AG04450 (cell line): ENCODE data around the gene TTC1. TPM values are rescaled to one million over a fixed set of nuclear protein-coding genes. Genes with fewer than 3 reads are reported as not detected.
A peak's percentile ranks its signal among the peaks of the same experiment; 100 is the strongest.

ENCODE experiments used
- CTCF ChIA-PET: fragments of 300-600, 350-600 bp; formaldehyde crosslinking; extraction: SDS; loops from one replicate; lab custom pipeline; 2022; ENCODE audit warnings: antibody characterized with exemption, inconsistent platforms; lab: Charles Lee
- POLR2A ChIA-PET: fragments of 350-600 bp; formaldehyde crosslinking; extraction: SDS; loops from one replicate; lab custom pipeline; 2021; ENCODE audit warnings: antibody characterized with exemption, inconsistent platforms; lab: Yijun Ruan, JAX
- DNase-seq: peaks from one replicate; pipeline ENCODE4 v3.0.0-alpha.2; 2011; ENCODE audit warnings: low read depth, low spot score
- H3K27ac ChIP-seq: one replicate; pipeline ENCODE4 v1.5.1; 2012; ENCODE audit warnings: low read depth, low read length, control low read depth
- H3K27me3 ChIP-seq: one replicate; pipeline ENCODE4 v1.6.0; 2012; ENCODE audit warnings: low read length; ENCODE audit not compliant: control insufficient read depth, insufficient read depth
- H3K4me3 ChIP-seq: 2 replicates; pipeline ENCODE4 v1.5.1; 2011; ENCODE audit warnings: mild to moderate bottlenecking, low read depth, low read length, control low read depth
- H3K9me3 ChIP-seq: 2 replicates; pipeline ENCODE4 v1.5.1; 2012; ENCODE audit warnings: low read length; ENCODE audit not compliant: control insufficient read depth, insufficient read depth
- CTCF ChIP-seq: IDR thresholded peaks from 2 replicates; pipeline ENCODE4 v1.5.1; 2011; ENCODE audit warnings: low read depth, low read length, control low read depth, inconsistent platforms
- polyA plus RNA-seq: library from polyadenylated mRNA; depleted of rRNA; stranded (reverse); fragments of >200 nt; gene quantifications from 2 replicates; pipeline ENCODE4 v1.2.3, GENCODE V29; 2011

Gene TTC1
- polyA plus RNA-seq, 1 experiment: 53.7 TPM

DNA sequence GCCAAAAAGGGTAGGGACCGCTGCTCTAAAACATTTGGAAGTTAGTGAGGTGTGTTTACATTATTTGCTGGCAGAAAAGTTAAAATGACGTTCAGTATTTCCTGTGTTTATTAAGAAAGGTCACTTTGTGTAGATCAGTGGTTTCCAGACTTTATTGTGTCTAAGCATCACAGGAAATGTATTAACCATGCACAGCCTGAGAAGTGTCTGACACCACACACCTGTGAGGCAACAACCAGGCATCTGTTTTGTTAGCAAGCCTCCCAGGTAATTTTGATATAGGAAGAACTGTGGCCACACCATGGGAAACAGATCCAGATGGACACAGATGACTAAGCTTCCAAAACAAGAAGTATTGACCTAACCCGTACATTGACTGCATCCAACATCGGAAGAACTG is 12.0 kb downstream of the TTC1 start:
- H3K27me3 ChIP-seq: no peaks in the 10 kb centered on the region
- peak overlapping the region; percentile 33 for H3K27ac ChIP-seq
- no peak overlapping the region for H3K4me3 ChIP-seq
- no peaks in the 10 kb centered on the region for H3K9me3 ChIP-seq
- CTCF ChIA-PET: interaction anchor here (0.6 to 7.9 kb wide), 71 partner anchors 8 to 885 kb away, joined by 3 to 190 read pairs (median 7); partner anchors contain the start of genes C1QTNF2, CCNJL, FAM200C and PTTG1
- no peak for DNase-seq
- no peak for TF ChIP-seq CTCF
- POLR2A ChIA-PET: interaction anchor here (1.4 kb wide), 1 partner anchor 12 kb away, joined by 4 read pairs; the partner anchor contains the start of gene TTC1

DNA sequence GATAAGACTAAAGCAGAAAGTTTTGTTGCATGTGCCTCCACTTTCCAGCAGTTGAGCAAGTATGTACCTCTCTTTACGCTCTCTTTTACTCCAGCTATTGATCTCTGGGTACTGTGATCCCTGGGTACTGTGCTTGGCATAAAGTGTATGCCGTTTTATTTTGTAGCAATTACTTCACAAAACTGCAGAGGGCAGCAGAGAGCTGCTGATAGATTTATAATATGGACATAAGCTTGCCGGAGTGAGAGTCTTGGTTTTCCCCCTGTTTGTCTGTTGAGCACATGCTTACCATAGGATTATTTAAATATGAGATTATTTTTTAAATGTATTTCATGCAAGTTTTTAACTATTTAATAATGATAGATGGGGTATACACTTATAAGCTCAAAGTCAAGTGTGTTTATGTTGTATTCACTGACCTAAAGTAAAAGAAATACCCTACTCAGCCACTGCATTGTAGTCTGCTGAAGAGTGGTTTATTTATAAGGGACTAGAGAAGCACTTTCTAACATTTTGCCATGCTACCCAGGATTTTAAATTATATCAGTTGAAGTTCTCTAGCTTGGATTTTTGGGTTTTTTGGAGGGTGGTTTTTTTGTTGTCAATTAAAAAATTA is 13.0 kb downstream of the TTC1 start:
- Histone ChIP-seq H3K4me3 (no peak overlapping the region), H3K27ac (no peak overlapping the region), H3K27me3 (no peaks in the 10 kb centered on the region), H3K9me3 (no peaks in the 10 kb centered on the region)
- DNase-seq: peak; percentile 55
- TF ChIP-seq CTCF: peak; percentile 76
- ChIA-PET CTCF (interaction anchor here (0.6 to 7.9 kb wide), 108 partner anchors 9 to 886 kb away, joined by 3 to 190 read pairs (median 5); partner anchors contain the start of genes C1QTNF2, CCNJL, FAM200C and PTTG1), POLR2A (interaction anchor here (1.4 kb wide), 1 partner anchor 13 kb away, joined by 4 read pairs; the partner anchor contains the start of gene TTC1)

GRCh38 chr5:160023007-160023907 is 14.3 kb downstream of the TTC1 start:
- Histone ChIP-seq H3K27me3 (no peaks in the 10 kb centered on the region), H3K9me3 (no peaks in the 10 kb centered on the region), H3K4me3 (no peak overlapping the region), H3K27ac (no peak overlapping the region)
- CTCF ChIA-PET: interaction anchor here (0.9 to 7.9 kb wide), 12 partner anchors 12 to 416 kb away, joined by 3 to 190 read pairs (median 8); no protein-coding TSS in a partner anchor
- POLR2A ChIA-PET: interaction anchor here (0.7 to 0.9 kb wide), 3 partner anchors 95 to 142 kb away, joined by 3 to 11 read pairs (median 5); partner anchors contain the start of gene PWWP2A
- no peak for TF ChIP-seq CTCF
- no peak for DNase-seq

DNA sequence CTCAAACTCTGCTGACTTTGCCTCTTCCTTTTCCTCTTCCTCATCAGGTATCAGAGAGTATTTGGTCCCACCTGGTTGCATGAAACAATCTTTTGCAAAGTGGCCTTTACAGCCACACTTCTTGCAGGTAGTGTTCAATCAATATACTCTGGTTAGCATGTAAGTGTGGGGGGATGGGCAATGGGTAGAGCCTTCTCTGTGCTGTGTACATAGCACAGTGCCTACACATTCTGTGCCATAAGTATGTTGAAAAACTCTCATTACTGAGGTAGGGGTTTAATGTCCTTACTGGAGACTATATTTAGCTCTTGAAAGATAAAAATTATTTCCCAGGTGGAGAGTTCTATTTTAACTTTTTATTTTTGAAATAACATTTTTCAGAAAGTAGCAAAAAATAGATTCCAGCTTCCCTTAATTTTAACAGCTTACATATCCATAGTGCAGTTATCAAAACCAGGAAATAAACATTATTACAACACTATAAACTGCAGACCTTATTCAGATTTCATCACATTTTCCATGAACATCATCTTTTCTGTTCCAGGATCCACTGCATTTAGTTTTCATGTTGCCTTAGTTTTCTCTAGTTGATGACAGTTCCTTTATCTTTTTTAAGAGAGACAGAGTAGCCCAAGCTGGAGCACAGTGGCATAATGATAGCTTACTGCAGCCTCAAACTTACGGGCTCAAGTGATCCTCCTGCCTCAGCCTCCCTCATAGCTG is 15.1 kb downstream of the TTC1 start:
- no peak for TF ChIP-seq CTCF
- no peak overlapping the region for H3K27ac ChIP-seq
- no peak overlapping the region for H3K4me3 ChIP-seq
- ChIA-PET CTCF (interaction anchor here (0.6 to 7.9 kb wide), 7 partner anchors 12 to 745 kb away, joined by 3 to 190 read pairs (median 3); no protein-coding TSS in a partner anchor), POLR2A (interaction anchor here (0.8 to 0.9 kb wide), 2 partner anchors 95 to 141 kb away, joined by 3 to 11 read pairs; partner anchors contain the start of gene PWWP2A)
- H3K9me3 ChIP-seq: no peaks in the 10 kb centered on the region
- no peak for DNase-seq
- H3K27me3 ChIP-seq: no peaks in the 10 kb centered on the region
